ENCODE results near the gene S100A16.
A peak's percentile ranks its signal among the peaks of the same experiment; 100 is the strongest.

Gene S100A16

DNA sequence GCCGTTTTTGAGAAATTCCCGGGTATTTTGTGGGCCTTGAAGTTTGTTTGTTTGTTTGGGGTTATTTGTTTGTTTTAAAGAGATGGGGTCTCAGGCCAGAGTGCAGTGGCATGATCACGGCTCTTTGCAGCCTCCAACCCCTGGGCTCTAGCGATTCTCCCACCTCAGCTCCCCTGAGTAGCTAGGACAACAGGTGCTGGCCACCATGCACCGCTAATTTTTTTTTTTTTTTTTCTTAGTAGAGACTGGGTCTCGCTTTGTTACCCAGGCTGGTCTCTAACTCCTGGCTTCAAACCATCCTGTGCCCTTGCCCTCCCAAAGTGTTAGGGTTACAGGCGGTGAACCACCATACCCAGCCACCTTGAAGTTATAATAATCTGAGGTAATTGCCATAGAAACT, 22.9 kb upstream of the S100A16 start:
- DNase-seq = no peak

DNA sequence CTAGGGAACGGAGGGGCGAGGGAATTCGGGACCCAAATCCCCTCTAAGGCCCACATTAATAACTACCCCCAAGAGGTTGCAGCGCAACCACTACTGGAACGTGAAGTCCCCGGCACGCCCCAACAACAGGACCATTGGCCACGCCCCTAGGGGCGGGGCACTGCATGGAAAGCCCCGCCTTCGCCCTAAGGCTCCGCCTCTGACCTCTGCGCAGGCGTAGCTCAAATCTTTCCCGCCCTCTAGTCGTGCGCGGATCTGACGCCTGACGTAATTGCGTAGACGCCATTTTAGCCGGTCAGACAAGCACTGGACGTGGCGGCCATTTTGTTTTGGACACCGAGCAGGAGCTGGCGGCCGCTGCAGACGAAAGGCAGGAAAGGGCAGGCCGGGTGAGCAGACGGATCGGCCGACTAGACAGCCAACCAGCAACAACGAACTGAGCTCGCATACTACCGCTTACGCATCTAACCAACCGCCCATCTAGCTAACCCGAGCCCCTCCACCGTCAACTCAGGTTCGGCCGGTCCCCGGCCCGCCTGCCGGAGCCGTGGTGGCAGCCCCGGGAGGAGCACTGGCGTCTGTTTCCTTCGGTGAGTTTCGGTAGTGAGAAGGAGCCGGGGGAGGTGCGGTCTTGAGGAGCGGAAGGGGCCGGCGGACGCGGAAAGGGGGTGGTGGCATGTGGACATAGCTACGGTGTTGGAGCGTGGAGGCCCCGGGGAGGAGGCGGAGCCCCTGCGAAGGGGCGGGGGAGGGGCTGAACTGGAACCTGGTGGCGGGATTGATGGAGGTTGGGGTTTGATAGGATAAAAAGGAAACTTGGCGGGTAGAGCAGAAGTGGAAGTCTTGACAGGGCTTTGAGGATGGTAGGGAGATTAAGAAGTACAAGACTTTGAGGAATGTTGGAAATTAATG, 21.1 kb upstream of the S100A16 start, which contains the start of gene CHTOP:
CHTOP (plus strand) TSS at position 313 of the 912 bp plus-strand sequence. CDS start 2,523 bp downstream, outside the sequence.
- DNase-seq = peak; percentile 90

DNA sequence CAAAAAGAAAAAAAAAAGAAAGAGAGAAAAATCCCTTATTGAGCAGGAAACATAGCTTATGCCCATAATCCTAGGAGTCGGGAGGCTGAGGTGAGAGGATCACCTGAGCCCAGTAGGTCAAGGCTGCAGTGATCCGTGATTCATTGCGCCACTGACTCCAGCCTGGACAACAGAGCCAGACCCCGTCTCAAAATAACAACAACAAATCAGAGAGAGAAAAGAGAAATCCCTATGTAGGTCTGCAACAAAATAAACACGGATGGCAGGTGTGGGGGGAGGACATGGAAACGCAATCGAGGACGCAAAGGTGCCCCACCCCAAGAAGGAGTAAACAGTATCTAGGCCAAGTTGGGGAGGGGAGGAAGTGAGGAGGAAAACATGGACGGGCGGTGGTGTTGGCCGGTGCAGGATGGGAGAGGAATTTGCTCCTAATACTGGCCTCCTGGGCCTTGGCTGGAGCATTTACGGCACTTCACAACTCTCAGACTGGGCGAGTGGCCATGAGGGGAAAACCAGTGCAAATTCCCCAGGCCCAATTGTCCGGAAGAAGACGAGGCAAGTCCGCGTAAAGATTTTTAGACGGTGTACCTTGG, 20.3 kb upstream of the S100A16 start:
- no peak for DNase-seq

DNA sequence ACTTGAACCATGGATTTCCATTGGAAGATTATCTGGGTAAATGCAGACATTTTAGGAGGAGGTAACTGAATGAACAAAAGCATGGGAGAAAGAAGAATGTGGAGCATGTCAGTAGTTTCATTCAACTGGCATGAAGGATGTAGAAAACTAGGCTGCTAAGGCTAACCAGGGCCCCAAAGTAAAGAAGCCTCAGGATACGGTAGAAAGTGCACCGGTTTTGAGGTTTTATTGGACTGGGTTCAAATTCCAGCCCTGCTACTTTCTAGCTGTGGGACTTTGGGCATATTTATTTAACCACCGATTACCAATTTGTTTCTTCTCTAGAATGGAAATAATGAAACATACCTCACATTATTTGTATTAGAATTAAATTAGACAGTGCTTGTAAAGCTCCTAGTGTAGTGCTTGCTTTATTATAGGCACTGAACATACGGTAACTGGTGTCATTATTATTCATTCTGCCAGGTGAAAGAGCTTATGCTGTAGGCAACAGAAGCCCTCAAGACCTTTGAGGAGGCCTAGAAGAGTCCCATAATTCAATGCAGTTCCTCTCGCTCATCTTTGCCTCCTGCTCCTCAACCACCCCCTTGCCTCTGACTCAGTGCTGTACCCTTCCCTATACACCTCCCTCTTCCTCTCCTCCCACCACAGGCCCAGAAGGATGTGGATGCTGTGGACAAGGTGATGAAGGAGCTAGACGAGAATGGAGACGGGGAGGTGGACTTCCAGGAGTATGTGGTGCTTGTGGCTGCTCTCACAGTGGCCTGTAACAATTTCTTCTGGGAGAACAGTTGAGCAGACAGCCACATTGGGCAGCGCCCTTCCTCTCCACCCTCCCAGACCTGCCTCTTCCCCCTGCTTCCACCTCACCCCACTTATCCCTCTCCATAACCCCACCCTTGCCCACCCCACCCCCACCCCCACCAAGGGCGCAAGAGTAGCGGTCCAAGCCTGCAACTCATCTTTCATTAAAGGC, 18.4 kb upstream of the S100A16 start:
- DNase-seq = no peak

DNA sequence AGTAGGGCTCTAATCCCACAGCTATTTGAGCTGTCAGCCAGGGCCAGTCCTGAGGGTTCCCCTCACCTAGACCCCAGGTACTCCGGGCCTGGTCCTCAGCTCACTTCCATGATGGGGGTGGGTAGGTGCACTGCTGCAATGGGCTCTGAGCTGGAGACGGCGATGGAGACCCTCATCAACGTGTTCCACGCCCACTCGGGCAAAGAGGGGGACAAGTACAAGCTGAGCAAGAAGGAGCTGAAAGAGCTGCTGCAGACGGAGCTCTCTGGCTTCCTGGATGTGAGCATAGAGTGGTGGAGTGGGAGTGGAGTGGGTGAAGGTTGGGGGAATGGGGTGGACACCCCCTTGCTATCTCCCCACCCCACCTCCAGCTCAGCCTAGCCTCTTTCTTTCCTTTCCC, 17.4 kb upstream of the S100A16 start:
- DNase-seq = no peak

DNA sequence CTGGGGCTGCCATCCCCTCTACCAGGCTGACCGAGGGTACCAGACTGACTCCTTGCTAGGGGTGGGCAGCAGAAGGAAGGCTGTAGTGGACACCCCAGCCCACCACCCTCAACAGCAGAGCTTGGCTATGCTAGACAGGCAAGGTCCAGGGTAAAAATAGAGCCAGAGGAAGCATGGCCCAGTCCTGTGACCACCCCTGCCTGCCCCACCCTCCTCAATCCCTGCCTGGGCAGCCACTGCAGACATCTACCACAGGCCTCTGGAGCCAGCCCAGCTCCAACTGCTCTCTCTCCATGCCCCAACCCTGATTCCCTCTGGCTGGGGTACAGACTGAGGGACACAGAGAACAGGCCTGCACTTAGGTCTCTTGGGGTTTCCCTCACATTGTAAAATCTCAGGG, 17.0 kb upstream of the S100A16 start:
- DNase-seq = no peak

DNA sequence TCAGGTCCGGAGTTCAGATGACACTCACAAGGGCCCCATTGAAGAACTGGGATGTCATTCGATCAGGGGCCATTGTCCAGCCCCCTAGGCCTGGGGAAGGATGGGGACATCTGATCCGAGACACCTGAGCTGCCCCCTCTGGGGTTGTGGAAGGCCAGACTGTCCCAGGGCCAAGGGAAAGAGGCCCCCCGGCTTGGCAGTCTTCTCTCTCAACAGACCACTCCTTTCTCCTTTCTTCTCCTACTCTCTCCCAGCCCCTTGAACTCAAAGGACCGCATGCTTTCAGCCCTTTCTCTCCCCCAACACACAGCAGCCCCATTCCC, 16.4 kb upstream of the S100A16 start:
- no peak for DNase-seq

DNA sequence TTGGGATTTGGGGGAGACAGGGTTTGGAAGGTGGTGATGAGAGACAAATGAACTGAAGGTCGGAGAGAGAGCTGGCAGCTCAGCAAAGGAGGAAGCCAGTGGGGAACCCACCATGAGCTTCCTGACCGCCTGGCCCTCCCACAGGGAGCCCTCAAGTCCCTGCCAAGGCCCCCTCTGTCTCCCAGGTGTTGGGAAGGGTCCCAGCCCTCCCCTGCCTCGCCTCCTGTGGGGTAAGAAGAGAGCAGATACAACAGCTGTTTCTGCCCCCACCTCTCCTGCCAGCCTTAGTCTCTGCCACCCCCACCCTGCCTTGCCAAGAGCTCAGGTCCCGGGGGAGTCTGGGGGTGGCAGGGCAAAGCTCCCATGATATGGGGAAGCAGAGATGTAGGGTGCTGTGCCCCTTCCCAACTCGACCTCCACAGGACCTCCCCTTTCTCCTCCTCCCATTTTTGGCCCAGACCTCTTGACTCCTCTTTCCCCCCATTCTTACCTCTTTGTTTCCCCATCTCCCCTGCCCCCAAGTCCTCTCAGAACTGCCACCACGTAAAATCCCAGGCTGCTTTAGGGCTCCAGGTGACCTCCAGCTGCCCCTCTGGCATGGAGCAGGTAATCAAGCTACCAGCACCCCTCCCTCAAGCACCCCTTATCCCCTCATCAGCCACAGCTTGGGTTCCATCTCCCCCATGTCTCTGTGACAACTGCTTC, 15.9 kb upstream of the S100A16 start:
- DNase-seq = no peak

DNA sequence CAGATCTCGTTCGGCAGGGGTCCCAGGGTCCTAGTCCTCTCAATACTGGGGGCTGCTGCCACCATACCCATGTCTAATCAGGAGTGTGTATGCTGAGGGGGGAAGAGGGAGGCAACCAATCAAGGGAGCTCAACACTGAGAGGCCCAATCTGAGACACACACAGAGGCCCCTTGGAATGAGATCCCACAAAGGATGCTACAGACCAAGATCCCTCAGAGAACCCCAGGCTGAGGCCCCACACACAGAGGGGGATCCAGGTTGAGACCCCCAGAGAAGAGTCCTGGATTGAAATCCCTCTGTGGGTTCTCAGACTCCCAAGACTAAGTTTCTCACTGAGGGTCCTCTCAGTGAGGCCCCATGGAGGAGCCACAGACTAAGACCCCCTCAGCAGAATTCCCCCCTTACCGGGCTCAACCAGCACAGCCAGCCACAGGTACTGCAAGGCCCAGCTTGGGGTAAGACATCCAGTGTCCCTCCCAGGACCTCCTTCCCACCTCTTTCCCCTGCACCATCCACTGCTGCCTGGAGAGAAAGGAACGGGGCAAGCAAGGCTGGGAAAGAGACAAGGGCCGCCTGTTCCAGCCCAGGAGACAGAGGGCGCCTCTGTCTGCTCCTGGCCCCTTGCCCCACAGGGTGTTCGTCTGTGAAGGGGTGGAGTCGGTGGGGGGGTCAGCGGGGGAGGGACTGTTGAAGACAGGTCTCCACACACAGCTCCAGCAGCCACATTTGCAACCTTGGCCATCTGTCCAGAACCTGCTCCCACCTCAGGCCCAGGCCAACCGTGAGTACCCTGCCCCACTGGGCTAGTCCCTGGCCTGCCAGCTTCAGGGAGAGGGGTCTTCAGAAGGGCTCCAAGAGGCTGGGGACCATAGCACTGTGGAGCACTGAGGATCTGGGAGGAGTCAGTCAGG, 15.0 kb upstream of the S100A16 start, which contains the start of gene S100A1:
S100A1 (plus strand) TSS at position 720 of the 912 bp plus-strand sequence. CDS start 2,088 bp downstream, outside the sequence.
- DNase-seq = no peak

DNA sequence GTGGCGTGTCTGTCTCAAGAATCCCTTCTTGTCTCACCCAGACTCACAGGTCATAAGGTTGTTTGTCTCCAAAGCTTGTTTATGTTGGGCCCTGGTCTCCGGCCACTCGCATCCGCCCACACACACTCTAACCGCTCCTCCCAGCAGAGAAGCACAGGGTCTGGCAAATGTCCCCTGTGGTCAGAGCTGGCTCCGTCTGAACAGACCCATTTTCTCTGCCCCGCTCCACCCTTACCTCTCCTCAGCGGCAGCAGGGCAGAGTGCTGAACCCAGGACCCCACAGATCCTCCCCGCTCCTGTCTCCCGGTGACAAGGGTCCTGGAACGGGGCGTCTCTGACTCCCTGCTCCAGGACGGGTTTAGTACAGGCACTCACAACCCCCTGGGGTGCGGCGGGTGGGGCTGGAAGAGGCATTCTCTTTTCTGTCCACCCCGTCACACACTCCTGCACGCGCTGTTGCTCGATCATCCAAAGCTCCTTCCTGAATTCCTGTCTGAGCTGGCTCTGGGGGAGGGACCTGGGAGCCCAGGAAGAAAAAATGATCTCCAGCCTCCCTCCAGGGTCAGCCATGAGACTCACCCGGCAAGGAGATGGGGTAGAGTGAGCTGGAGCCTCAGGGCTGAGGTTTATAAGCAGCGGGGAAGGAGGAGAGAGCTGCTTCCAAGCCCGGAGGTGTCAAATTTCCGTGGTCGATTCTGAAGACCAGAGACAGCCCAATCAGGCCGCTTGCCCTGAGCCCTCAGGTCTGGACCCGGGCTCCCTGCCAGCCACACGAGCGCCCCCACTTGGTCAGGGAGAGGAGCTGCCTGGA, 14.2 kb upstream of the S100A16 start, which contains the start of gene S100A13:
S100A13 (minus strand) TSS at position 602 of the 811 bp plus-strand sequence. CDS start 1,033 bp downstream, outside the sequence.
- peak; percentile 95 for DNase-seq

DNA sequence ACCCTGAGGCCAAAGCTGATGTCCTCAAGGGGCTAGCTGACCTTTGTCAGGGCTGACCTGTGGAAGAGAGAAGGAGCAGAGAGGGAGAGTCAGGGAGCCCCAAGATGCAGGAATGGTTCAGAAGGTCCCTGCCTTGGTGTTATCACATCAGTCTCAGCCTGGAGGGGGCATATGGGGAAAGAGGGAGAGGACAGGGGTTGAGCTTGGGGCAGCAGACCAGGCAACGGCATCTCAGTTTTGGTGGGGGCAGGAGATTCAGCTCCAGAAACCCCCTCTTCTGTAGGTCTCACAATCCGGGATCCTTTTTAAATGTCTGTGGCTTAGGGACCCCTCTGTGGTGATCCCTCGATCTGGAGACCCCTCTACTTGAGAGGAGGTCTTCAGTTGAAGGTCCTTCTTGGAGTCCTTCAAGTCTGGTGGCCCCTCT, 13.6 kb upstream of the S100A16 start:
- DNase-seq = no peak

DNA sequence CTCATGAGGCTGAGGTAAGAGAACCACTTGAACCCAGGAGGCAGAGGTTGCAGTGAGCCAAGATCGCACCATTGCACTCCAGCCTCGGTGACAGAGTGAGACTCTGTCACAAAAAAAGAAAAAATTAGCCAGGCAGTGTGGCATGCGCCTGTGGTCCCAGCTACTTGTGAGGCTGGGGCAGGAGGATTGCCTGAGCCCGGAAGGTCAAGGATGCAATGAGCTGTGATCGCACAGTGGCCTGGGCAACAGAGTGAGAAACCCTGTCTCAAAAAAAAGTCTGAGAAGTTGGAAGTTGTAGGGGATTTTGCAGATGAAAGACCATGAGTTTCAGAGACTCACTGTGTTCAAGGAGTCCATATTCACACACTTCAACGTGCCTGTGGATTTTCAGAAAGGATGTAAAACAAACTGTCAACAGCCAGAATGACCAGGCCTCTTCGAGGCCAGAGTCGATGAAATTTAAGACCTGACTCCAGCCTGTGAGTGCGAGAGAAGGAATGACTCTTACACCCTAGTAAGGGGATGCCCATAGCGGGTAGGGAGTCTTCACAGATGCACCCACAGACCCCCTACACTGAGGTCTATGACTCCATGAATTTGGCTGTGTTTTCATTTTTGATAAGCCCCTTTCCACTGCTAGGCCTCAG, 12.2 kb upstream of the S100A16 start:
- no peak for DNase-seq

DNA sequence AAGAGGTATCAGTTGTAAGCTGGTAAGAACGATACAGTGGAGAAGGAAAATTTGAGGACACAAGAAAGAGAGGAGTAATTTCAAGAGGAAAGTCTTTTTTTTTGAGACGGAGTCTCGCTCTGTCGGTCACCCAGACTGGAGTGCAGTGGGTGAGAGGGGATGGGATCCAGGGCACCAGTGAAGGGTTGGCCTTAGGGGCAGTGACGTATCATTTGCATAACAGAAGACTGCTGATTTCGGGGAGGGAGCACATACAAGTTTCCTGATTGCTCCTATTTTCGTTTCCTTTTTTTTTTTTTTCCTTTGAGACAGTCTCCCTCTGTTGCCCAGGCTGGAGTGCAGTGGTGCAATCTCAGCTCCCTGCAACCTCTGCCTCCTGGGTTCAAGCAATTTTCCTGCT, 10.2 kb upstream of the S100A16 start:
- DNase-seq = no peak

DNA sequence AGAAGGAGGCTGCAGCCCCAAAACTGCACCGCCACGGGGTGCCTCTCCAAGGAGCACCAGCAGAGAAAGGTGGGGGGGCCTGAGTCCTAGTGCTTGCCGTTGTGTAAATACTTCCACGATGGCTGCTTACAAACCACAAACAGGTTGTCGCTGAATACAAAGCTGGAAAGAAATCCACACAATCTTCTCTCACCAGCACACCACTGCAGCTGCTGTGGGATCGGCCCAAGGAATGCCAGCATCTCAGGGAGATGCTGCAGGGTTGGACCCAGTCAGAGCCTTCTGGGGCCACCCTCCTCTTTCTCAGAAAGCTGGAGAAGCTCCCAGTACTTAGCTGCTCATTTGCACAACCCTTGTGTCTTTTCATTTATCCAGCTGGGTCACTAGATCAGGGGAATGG, 6.2 kb upstream of the S100A16 start:
- no peak for DNase-seq

DNA sequence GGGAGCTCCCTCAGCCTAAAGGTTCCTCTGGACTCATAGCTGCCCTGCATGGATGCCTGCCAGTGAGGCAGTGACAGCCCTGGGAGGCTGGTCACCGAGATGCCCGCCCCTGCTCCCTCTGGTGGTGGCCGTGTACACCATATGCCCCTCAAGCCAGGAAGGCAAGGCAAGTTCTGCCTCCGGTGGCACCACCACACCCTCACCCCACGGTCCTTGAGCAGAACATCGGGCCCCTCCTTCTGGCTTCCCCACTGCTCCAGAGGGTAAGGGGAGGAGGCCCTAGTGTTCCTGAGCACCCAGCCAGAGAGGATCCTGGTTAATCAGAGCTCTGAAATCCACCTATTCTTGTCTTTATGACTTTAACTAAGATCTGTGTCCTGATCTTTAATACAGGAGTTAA, 4.7 kb upstream of the S100A16 start:
- no peak for DNase-seq

DNA sequence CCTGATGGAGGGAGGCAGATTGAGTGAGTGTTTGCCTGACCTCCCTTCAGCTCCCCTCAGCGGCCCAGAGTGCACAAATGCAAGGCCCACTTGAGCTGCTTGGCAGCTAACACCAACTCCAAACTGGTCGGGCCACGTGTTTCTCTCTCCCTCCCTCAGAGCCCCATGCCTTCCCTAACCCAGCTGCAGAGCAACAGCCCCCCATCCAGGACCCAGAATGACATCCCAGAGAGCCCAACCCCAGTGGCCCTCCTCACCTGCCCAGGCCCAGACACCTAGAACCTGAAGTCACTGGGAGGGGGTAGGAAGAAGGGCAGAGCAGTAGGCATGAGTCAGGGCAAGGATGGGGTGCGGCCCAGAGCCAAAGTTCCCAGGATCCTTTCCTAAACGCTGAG, 4.0 kb upstream of the S100A16 start:
- DNase-seq = no peak

DNA sequence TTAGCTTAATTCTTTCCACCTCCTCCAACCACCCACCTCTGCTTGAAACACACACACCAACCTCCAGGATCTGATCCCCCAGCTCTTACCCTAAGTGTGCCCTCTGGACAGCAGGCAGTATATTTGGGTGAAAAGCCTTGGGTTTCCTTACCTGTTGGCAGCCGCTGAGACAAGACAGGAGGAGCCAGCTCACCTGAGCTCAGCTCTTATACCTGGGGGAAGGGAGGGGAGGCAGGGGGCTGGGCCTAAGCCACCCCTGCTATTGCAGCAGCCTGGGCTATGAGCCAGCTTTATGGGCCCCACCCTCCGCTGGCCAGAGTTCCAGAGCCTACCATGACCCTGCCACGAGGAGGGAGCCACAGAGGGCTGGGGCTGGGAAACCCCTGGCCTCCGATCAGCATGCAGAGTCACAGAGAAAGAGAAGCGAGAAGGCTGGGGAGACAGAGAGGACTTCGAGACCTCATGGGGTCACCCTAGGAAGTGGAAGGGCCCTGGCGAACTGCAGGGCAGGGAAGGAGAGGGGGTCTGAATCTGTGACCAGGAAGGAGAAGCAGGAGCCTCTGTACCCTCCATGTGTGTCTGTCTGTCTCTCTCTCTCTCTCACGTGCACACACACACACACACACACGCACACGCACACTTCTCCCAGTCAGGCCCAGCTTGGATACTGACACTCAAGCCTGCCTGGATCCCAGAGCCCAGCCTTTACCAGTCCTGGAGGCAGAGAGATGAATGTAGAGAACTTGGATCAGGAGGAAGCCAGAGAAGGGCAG, 3.4 kb upstream of the S100A16 start, which contains the start of gene S100A14:
S100A14 (minus strand) TSS at position 182 of the 773 bp plus-strand sequence. CDS start 467 bp downstream, outside the sequence.
- DNase-seq = no peak

DNA sequence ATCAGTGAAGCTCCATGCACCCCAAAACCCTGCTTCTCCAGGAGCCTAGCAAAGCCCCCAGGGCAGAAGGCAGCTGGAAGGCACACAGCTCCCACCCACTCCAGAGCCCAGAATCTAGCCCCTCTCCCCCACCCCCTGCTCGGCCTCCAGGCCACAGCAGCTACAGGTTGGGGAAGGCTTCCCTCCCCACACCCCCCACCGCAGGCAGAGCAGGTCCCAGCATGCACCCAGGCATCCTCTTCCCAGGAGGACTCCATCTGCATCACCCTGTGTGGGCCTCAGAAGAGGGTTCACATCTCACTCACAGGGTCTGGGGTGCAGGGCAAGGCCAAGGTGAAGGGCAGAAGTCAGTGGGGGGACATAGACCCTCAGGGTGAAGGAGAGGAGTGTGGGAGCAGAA, 2.5 kb upstream of the S100A16 start:
- DNase-seq = no peak

DNA sequence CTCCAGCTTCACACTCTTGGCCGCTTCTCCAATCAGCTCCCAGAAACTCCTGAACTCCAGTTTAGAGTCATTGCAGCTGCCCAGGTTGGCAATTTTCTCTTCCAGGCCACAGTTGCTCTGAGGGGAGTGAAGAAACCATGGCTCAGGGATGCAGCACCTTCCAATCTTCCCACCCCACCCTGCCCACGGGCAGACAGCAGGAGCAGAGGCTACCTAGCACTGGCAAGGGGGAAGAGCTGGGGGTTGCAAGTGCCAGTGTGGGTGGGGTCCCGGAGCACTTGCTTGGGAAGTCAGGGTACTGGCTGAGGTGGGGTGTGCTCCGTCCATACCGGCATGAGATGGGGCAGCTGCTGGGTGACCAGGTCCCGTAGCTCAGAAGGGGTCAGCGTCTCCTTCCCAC, 2.0 kb upstream of the S100A16 start:
- DNase-seq = no peak
